ENCODE measurements around the gene FTO. TPM values are rescaled to one million over a fixed set of nuclear protein-coding genes. Genes with fewer than 3 reads are reported as not detected.
A peak's percentile ranks its signal among the peaks of the same experiment; 100 is the strongest.

The FTO gene
- total and polyA plus RNA-seq, 5 donors from 2014 or later, result 58.6 to 97.6 (median 93.4) TPM

- H3K27ac Mint-ChIP-seq, result peak overlapping the region in 1 of 3 donors; percentile 11
- H3K4me3 ChIP-seq (ENCODE audit: low read depth, low read length), result no peak overlapping the region
- ATAC-seq (ENCODE audit: low read depth in 2 of 2), result no peak
Measured at GRCh38 chr16:53768593-53768992, 64.6 kb downstream of the FTO start.

GRCh38 chr16:53769185-53769584 lies 65.2 kb downstream of the FTO start:
- Histone ChIP-seq H3K36me3 (ENCODE audit: control insufficient read depth, insufficient read depth, low read length) (no peaks in the 10 kb centered on the region), H3K27ac (ENCODE audit: insufficient read depth, low read length, poor library complexity, severe bottlenecking) (no peak overlapping the region), H3K27me3 (ENCODE audit: control insufficient read depth, insufficient read depth, low read length) (no peaks in the 10 kb centered on the region), H3K9me3 (ENCODE audit: control insufficient read depth in 2 of 2, low read length in 2 of 2) (no peaks in the 10 kb centered on the region), H3K4me3 (ENCODE audit: low read depth, low read length) (no peak overlapping the region), H3K4me1 (ENCODE audit: control insufficient read depth, insufficient read depth, low read length, poor library complexity, severe bottlenecking) (peaks cover 7% of the 10 kb centered on the region)
- peaks cover 0 to 2% (median 0%) of the 10 kb centered on the region in 7 donors for H3K9me3 Mint-ChIP-seq
- peak overlapping the region in 1 of 3 donors; percentile 11 for H3K27ac Mint-ChIP-seq
- H3K4me3 Mint-ChIP-seq, result no peak overlapping the region
- peaks cover 4 to 37% (median 26%) of the 10 kb centered on the region in 4 donors for H3K4me1 Mint-ChIP-seq
- no peaks in the 10 kb centered on the region for H3K27me3 Mint-ChIP-seq
- ATAC-seq (ENCODE audit: low read depth in 2 of 2) (no peak), DNase-seq (no peak)
- H3K36me3 Mint-ChIP-seq, result no peaks in the 10 kb centered on the region

More at GRCh38 chr16:53768593-53768992, 64.6 kb downstream of the FTO start:
- no peaks in the 10 kb centered on the region for H3K27me3 Mint-ChIP-seq
- Histone ChIP-seq H3K27ac (ENCODE audit: insufficient read depth, low read length, poor library complexity, severe bottlenecking) (no peak overlapping the region), H3K9me3 (ENCODE audit: control insufficient read depth in 2 of 2, low read length in 2 of 2) (no peaks in the 10 kb centered on the region), H3K4me1 (ENCODE audit: control insufficient read depth, insufficient read depth, low read length, poor library complexity, severe bottlenecking) (peaks cover 7% of the 10 kb centered on the region), H3K36me3 (ENCODE audit: control insufficient read depth, insufficient read depth, low read length) (no peaks in the 10 kb centered on the region), H3K27me3 (ENCODE audit: control insufficient read depth, insufficient read depth, low read length) (no peaks in the 10 kb centered on the region)
- H3K4me3 Mint-ChIP-seq, result no peak overlapping the region
- H3K36me3 Mint-ChIP-seq, result no peaks in the 10 kb centered on the region
- peaks cover 0 to 2% (median 0%) of the 10 kb centered on the region in 7 donors for H3K9me3 Mint-ChIP-seq
- H3K4me1 Mint-ChIP-seq, result peaks cover 10 to 40% (median 27%) of the 10 kb centered on the region in 4 donors
- DNase-seq, result no peak

GRCh38 chr16:53769787-53770186 lies 65.8 kb downstream of the FTO start:
- Histone ChIP-seq H3K4me3 (ENCODE audit: low read depth, low read length) (no peak overlapping the region), H3K27ac (ENCODE audit: insufficient read depth, low read length, poor library complexity, severe bottlenecking) (no peak overlapping the region), H3K4me1 (ENCODE audit: control insufficient read depth, insufficient read depth, low read length, poor library complexity, severe bottlenecking) (peaks cover 7% of the 10 kb centered on the region), H3K9me3 (ENCODE audit: control insufficient read depth in 2 of 2, low read length in 2 of 2) (no peaks in the 10 kb centered on the region), H3K27me3 (ENCODE audit: control insufficient read depth, insufficient read depth, low read length) (no peaks in the 10 kb centered on the region), H3K36me3 (ENCODE audit: control insufficient read depth, insufficient read depth, low read length) (no peaks in the 10 kb centered on the region)
- Mint-ChIP-seq H3K36me3 (no peaks in the 10 kb centered on the region), H3K4me1 (peaks cover 4 to 42% (median 30%) of the 10 kb centered on the region in 4 donors), H3K4me3 (no peak overlapping the region), H3K27ac (peak overlapping the region in 1 of 3 donors; percentile 9), H3K9me3 (peaks cover 0 to 2% (median 0%) of the 10 kb centered on the region in 7 donors), H3K27me3 (no peaks in the 10 kb centered on the region)
- DNase-seq (no peak), ATAC-seq (ENCODE audit: low read depth in 2 of 2) (no peak)

- DNase-seq, result no peak
- no peak for ATAC-seq (ENCODE audit: low read depth in 2 of 2)
- Histone ChIP-seq H3K36me3 (ENCODE audit: control insufficient read depth, insufficient read depth, low read length) (no peaks in the 10 kb centered on the region), H3K27ac (ENCODE audit: insufficient read depth, low read length, poor library complexity, severe bottlenecking) (no peak overlapping the region), H3K4me3 (ENCODE audit: low read depth, low read length) (no peak overlapping the region), H3K27me3 (ENCODE audit: control insufficient read depth, insufficient read depth, low read length) (no peaks in the 10 kb centered on the region), H3K4me1 (ENCODE audit: control insufficient read depth, insufficient read depth, low read length, poor library complexity, severe bottlenecking) (peaks cover 7% of the 10 kb centered on the region), H3K9me3 (ENCODE audit: control insufficient read depth in 2 of 2, low read length in 2 of 2) (no peaks in the 10 kb centered on the region)
- Mint-ChIP-seq H3K9me3 (peaks cover 0 to 2% (median 0%) of the 10 kb centered on the region in 7 donors), H3K4me1 (peaks cover 4 to 49% (median 37%) of the 10 kb centered on the region in 4 donors), H3K4me3 (no peak overlapping the region), H3K27me3 (no peaks in the 10 kb centered on the region), H3K36me3 (no peaks in the 10 kb centered on the region), H3K27ac (no peak overlapping the region)
Measured at GRCh38 chr16:53770641-53771040, 66.7 kb downstream of the FTO start.

- no peak overlapping the region for H3K4me3 Mint-ChIP-seq
- DNase-seq (no peak), ATAC-seq (ENCODE audit: low read depth in 2 of 2) (no peak)
- no peaks in the 10 kb centered on the region for H3K9me3 Mint-ChIP-seq
- Histone ChIP-seq H3K36me3 (ENCODE audit: control insufficient read depth, insufficient read depth, low read length) (no peaks in the 10 kb centered on the region), H3K27me3 (ENCODE audit: control insufficient read depth, insufficient read depth, low read length) (no peaks in the 10 kb centered on the region), H3K4me1 (ENCODE audit: control insufficient read depth, insufficient read depth, low read length, poor library complexity, severe bottlenecking) (peaks cover 7% of the 10 kb centered on the region), H3K4me3 (ENCODE audit: low read depth, low read length) (no peak overlapping the region), H3K9me3 (ENCODE audit: control insufficient read depth in 2 of 2, low read length in 2 of 2) (no peaks in the 10 kb centered on the region), H3K27ac (ENCODE audit: insufficient read depth, low read length, poor library complexity, severe bottlenecking) (no peak overlapping the region)
- no peak overlapping the region for H3K27ac Mint-ChIP-seq
- peaks cover 4 to 47% (median 33%) of the 10 kb centered on the region in 4 donors for H3K4me1 Mint-ChIP-seq
- H3K36me3 Mint-ChIP-seq, result no peaks in the 10 kb centered on the region
- no peaks in the 10 kb centered on the region for H3K27me3 Mint-ChIP-seq
Measured at GRCh38 chr16:53771655-53772497, 67.9 kb downstream of the FTO start.

GRCh38 chr16:53773150-53773846 lies 69.3 kb downstream of the FTO start:
- DNase-seq, result peak in 2 of 3 donors; percentile 15 to 46
- H3K9me3 Mint-ChIP-seq, result no peaks in the 10 kb centered on the region
- Histone ChIP-seq H3K4me1 (ENCODE audit: control insufficient read depth, insufficient read depth, low read length, poor library complexity, severe bottlenecking) (peaks cover 1% of the 10 kb centered on the region), H3K4me3 (ENCODE audit: low read depth, low read length) (no peak overlapping the region), H3K27ac (ENCODE audit: insufficient read depth, low read length, poor library complexity, severe bottlenecking) (no peak overlapping the region), H3K36me3 (ENCODE audit: control insufficient read depth, insufficient read depth, low read length) (no peaks in the 10 kb centered on the region), H3K27me3 (ENCODE audit: control insufficient read depth, insufficient read depth, low read length) (no peaks in the 10 kb centered on the region), H3K9me3 (ENCODE audit: control insufficient read depth in 2 of 2, low read length in 2 of 2) (no peaks in the 10 kb centered on the region)
- peaks cover under 1 to 45% (median 32%) of the 10 kb centered on the region in 4 donors for H3K4me1 Mint-ChIP-seq
- H3K36me3 Mint-ChIP-seq, result no peaks in the 10 kb centered on the region
- no peaks in the 10 kb centered on the region for H3K27me3 Mint-ChIP-seq
- H3K4me3 Mint-ChIP-seq, result no peak overlapping the region
- no peak overlapping the region for H3K27ac Mint-ChIP-seq
- no peak for ATAC-seq (ENCODE audit: low read depth in 2 of 2)

GRCh38 chr16:53773881-53774280 lies 69.9 kb downstream of the FTO start:
- Mint-ChIP-seq H3K36me3 (no peaks in the 10 kb centered on the region), H3K9me3 (no peaks in the 10 kb centered on the region), H3K4me3 (no peak overlapping the region), H3K4me1 (peaks cover 0 to 40% (median 29%) of the 10 kb centered on the region in 4 donors), H3K27ac (no peak overlapping the region), H3K27me3 (no peaks in the 10 kb centered on the region)
- DNase-seq (no peak), ATAC-seq (ENCODE audit: low read depth in 2 of 2) (no peak)
- H3K9me3 ChIP-seq (ENCODE audit: control insufficient read depth in 2 of 2, low read length in 2 of 2), result no peaks in the 10 kb centered on the region
- no peak overlapping the region for H3K4me3 ChIP-seq (ENCODE audit: low read depth, low read length)
- no peak overlapping the region for H3K27ac ChIP-seq (ENCODE audit: insufficient read depth, low read length, poor library complexity, severe bottlenecking)
- H3K36me3 ChIP-seq (ENCODE audit: control insufficient read depth, insufficient read depth, low read length), result no peaks in the 10 kb centered on the region
- H3K27me3 ChIP-seq (ENCODE audit: control insufficient read depth, insufficient read depth, low read length), result no peaks in the 10 kb centered on the region
- H3K4me1 ChIP-seq (ENCODE audit: control insufficient read depth, insufficient read depth, low read length, poor library complexity, severe bottlenecking), result no peaks in the 10 kb centered on the region

All from CD4-positive, CD25-positive, alpha-beta regulatory T cell (primary cell).